CD4-positive, alpha-beta T cell treated with Interleukin-1 beta for 1 hour (primary cell): ENCODE data around the gene SGK2.

Experiments used
- DNase-seq, 2 donors: peaks; one replicate each; pipeline ENCODE4 v3.0.0-alpha.2; 2020 to 2022

Gene SGK2

GRCh38 chr20:43631598-43631997 lies 72.8 kb downstream of the SGK2 start:
- no peak for DNase-seq
